ENCODE data around the gene XPO4. TPM values are rescaled to one million over a fixed set of nuclear protein-coding genes. Genes with fewer than 3 reads are reported as not detected.

Gene XPO4
- total RNA-seq, 2 donors from 2014 or later = 9.1 to 9.6 TPM

DNA sequence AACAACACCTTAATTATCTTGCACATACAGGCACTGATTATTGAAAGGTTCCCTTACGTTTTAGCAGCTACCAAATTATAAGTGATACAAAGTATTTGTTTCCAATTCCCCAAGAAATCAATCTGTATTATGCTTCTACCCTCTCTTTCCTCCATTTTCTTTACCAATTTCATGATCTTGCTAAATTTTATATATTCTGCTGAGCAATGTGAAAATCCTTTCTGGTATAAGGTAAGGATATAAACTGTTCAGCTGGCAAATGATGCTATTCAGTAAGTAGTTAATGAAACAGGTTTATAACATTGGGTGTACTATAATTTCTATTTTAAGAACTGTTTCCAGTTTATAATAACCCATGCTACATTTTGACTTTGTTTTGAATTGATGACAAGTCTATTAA lies 127.8 kb downstream of the XPO4 start:
- Histone ChIP-seq H3K27ac (no peak overlapping the region), H3K9me3 (no peaks in the 10 kb centered on the region), H3K36me3 (replicated peaks in 1 of 2; ENCODE audit: insufficient read depth in 1 of 2, low read depth in 2 of 2) (no peaks in the 10 kb centered on the region), H3K4me3 (no peak overlapping the region), H3K4me1 (peaks cover 13% of the 10 kb centered on the region), H3K27me3 (no peaks in the 10 kb centered on the region)
- DNase-seq = no peak
- no peak for ATAC-seq
- TF ChIP-seq, protein P1, sequence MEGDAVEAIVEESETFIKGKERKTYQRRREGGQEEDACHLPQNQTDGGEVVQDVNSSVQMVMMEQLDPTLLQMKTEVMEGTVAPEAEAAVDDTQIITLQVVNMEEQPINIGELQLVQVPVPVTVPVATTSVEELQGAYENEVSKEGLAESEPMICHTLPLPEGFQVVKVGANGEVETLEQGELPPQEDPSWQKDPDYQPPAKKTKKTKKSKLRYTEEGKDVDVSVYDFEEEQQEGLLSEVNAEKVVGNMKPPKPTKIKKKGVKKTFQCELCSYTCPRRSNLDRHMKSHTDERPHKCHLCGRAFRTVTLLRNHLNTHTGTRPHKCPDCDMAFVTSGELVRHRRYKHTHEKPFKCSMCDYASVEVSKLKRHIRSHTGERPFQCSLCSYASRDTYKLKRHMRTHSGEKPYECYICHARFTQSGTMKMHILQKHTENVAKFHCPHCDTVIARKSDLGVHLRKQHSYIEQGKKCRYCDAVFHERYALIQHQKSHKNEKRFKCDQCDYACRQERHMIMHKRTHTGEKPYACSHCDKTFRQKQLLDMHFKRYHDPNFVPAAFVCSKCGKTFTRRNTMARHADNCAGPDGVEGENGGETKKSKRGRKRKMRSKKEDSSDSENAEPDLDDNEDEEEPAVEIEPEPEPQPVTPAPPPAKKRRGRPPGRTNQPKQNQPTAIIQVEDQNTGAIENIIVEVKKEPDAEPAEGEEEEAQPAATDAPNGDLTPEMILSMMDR (IDR thresholded peaks at IDR 0.05) = no peak
- no peak for TF ChIP-seq POLR2A (IDR thresholded peaks at IDR 0.05)
- WGBS, 2 donors = 55 to 71% methylated on average over 1 of the region's 1 CpG
- intact Hi-C loops (cut with DNase I) = no loop called here

DNA sequence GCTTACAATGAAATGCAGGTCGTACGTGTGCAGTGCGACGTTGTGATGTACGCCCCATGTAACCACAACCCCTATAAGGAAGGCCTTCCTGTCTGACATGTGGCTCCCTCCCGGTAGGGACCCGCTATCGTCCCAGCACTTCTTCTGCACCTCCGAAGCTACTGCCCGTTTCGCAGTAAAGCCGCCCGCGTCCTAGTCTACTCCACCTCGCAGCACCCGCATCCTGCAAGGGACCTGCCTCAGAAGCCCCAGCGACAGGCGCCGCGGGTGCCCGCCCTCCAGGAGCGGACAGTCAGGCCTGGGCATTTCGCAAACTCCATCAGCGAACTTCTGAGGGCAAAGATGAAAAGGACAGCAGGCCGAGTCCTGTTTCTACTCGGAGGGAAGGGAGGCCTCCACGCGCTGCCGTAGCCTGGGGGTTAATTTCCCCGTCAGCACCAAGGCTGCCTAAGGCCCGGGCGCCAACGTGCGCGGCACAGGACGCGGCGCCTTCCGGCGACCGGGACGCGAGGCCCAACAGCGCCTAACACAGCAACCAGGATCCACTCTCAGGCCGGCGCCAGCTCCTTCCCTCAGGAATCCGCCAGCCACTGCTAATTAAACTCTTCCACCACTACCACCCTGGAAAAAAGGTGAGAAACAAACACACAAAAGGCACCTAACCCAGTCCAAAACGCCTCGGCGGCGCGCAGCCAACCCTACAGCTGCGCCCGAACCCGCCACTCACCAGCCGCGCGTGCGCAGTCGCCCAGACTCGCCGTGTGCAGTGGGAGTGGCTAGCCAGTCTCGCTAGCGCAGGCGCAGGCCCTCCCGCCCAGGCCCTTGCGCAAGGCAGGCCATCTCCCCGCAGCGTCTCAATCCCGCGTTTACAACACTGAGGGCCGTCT lies 129.1 kb downstream of the XPO4 start, which contains the start of gene EEF1AKMT1:
EEF1AKMT1 (minus strand) TSS at position 768 of the 887 bp plus-strand sequence. CDS start 16,363 bp downstream, outside the sequence.
- DNase-seq (peak; percentile 94 to 96 (median 95)), ATAC-seq (peak; percentile 99)
- 0% methylated on average over 16 to 72 of the region's 72 CpGs for WGBS, 2 donors
- peak; percentile 65 to 94 (median 89) for TF ChIP-seq POLR2A (IDR thresholded peaks at IDR 0.05)
- TF ChIP-seq, protein P1 (IDR thresholded peaks at IDR 0.05) = peak in 1 of 7 experiments; percentile 9
- Histone ChIP-seq H3K36me3 (replicated peaks in 1 of 2; ENCODE audit: insufficient read depth in 1 of 2, low read depth in 2 of 2) (no peaks in the 10 kb centered on the region), H3K27ac (peak within 1 kb of the TSS; percentile 85 to 94 (median 90)), H3K4me3 (peak within 1 kb of the TSS; percentile 33 to 38), H3K27me3 (no peaks in the 10 kb centered on the region), H3K4me1 (peaks cover 13% of the 10 kb centered on the region), H3K9me3 (no peaks in the 10 kb centered on the region)
- intact Hi-C loops (cut with DNase I) = no loop called here

DNA sequence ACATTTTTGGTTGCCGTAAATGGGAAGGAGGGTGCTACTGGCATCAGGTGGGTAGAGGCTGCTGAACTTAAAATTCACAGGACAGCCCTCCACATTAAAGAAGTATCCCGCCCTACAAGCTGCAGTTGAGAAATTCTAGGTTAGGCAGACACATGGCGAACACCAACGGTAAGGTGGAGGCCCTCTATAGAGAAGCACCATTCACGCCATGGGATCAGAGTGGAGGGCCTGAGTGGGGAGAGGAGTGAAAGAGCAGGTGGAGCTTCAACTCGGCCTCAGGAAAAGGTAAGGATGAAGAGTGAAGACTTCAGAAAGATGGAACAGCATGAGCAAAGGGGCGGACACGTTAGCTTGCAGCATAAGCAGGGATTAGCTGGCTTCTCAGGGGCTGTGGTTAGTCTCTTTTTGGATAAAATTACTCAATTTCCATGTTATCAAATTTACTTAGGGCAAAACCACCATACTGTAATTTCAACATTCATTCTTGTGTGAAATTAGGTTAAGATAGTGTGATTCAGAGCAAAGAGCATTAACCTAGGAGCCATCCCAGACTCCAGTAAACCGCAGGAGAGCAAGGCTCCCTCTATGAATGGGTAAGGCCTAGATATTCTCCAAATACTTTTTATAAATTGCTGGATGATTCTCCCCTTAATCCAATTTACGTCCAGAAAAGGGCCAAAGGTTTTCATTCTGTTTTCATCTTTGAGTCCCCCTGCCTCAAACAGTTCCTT lies 130.0 kb downstream of the XPO4 start:
- WGBS, 2 donors = 80 to 84% methylated on average over 10 of the region's 10 CpGs
- peak overlapping the region in 3 of 4 donors; percentile 85 to 91 (median 89) for H3K27ac ChIP-seq

DNA sequence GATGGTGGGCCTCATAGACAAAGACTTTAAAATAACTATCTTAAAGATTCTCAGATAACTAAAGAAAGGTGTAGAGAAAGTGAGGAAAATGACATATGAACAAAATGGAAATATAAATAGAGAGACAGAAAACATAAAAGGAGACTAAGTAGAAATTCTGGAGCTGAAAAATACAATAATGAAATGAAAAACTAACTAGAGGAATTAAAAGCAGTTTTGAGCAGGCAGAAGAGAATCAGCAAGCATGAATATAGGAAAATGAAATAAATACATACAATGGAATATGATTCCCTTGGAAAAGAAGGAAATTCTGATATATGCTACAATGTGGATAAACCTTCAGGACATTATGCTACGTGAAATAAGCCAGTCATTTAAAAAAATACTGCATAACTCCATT lies 132.7 kb downstream of the XPO4 start:
- Histone ChIP-seq H3K4me1 (peaks cover 13% of the 10 kb centered on the region), H3K27me3 (no peaks in the 10 kb centered on the region), H3K4me3 (no peak overlapping the region), H3K9me3 (no peaks in the 10 kb centered on the region), H3K36me3 (replicated peaks in 1 of 2; ENCODE audit: insufficient read depth in 1 of 2, low read depth in 2 of 2) (no peaks in the 10 kb centered on the region), H3K27ac (no peak overlapping the region)
- ATAC-seq (no peak), DNase-seq (no peak)
- 100% methylated on average over 1 of the region's 1 CpG for WGBS, 2 donors
- no peak for TF ChIP-seq POLR2A (IDR thresholded peaks at IDR 0.05)
- TF ChIP-seq, protein P1 (IDR thresholded peaks at IDR 0.05) = no peak
- intact Hi-C loops (cut with DNase I) = no loop called here

More for the DNA sequence above, 130.0 kb downstream of the XPO4 start:
- Histone ChIP-seq H3K36me3 (replicated peaks in 1 of 2; ENCODE audit: insufficient read depth in 1 of 2, low read depth in 2 of 2) (no peaks in the 10 kb centered on the region), H3K9me3 (no peaks in the 10 kb centered on the region), H3K27me3 (no peaks in the 10 kb centered on the region), H3K4me3 (peak overlapping the region; percentile 33 to 38), H3K4me1 (peaks cover 13% of the 10 kb centered on the region)
- no peak for ATAC-seq
- TF ChIP-seq, protein P1 (IDR thresholded peaks at IDR 0.05) = no peak
- TF ChIP-seq POLR2A (IDR thresholded peaks at IDR 0.05) = no peak
- no peak for DNase-seq
- intact Hi-C loops (cut with DNase I) = no loop called here

Data from body of pancreas (tissue), 4 donors.